Smooth muscle cell (in vitro differentiated cells): ENCODE results near the gene MRE11. TPM values are rescaled to one million over a fixed set of nuclear protein-coding genes. Genes with fewer than 3 reads are reported as not detected.
"Not testable (repeated sequence)": the region's sequence is repeated elsewhere in the genome, so short reads cannot be mapped to it uniquely, and the experiment has no call there.

Experiments
- DNase-seq: peaks from one replicate; lab custom pipeline; 2025; ENCODE audit not compliant: unreplicated experiment; lab: John Stamatoyannopoulos, UW
- H2AFZ ChIP-seq: fragments of 200-600 bp; sonication (generic); 2 replicates; pipeline ENCODE4 v1.6.0; 2016; ENCODE audit warnings: antibody characterized with exemption, low read depth, mild to moderate bottlenecking
- H3F3A ChIP-seq: fragments of 200-600 bp; sonication (generic); 2 replicates; pipeline ENCODE4 v1.6.0; 2017; ENCODE audit warnings: antibody characterized with exemption, low read depth
- H3K27ac ChIP-seq: fragments of 200-600 bp; sonication (generic); 2 replicates; pipeline ENCODE4 v1.5.1; 2016; ENCODE audit warnings: low read depth, mild to moderate bottlenecking
- H3K27me3 ChIP-seq: fragments of 200-600 bp; sonication (generic); 2 replicates; pipeline ENCODE4 v1.6.1; 2016; ENCODE audit warnings: low read depth, mild to moderate bottlenecking
- H3K36me3 ChIP-seq: fragments of 200-600 bp; sonication (generic); 2 replicates; pipeline ENCODE4 v1.5.1; 2016; ENCODE audit warnings: low read depth
- H3K4me1 ChIP-seq: fragments of 200-600 bp; sonication (generic); 2 replicates; pipeline ENCODE4 v1.5.1; 2016; ENCODE audit warnings: low read depth
- H3K4me2 ChIP-seq: fragments of 200-600 bp; sonication (generic); 2 replicates; pipeline ENCODE4 v1.6.0; 2016; ENCODE audit warnings: mild to moderate bottlenecking
- H3K4me3 ChIP-seq: fragments of 200-600 bp; sonication (generic); 2 replicates; pipeline ENCODE4 v1.5.1; 2016; ENCODE audit warnings: mild to moderate bottlenecking
- H3K79me2 ChIP-seq: fragments of 200-600 bp; sonication (generic); 2 replicates; pipeline ENCODE4 v1.6.0; 2016; ENCODE audit warnings: low read depth, mild to moderate bottlenecking
- H3K9ac ChIP-seq: fragments of 200-600 bp; sonication (generic); 2 replicates; pipeline ENCODE4 v1.6.0; 2016; ENCODE audit warnings: low read depth
- H3K9me3 ChIP-seq: fragments of 200-600 bp; sonication (generic); replicated peaks from 2 replicates; pipeline ENCODE4 v1.5.1; 2016; ENCODE audit warnings: low read depth
- H4K20me1 ChIP-seq: fragments of 200-600 bp; sonication (generic); 2 replicates; pipeline ENCODE4 v1.6.0; 2016; ENCODE audit warnings: low read depth
- CTCF ChIP-seq: fragments of 200-600 bp; sonication (generic); IDR thresholded peaks from 2 replicates; pipeline ENCODE4 v1.5.1; 2017; ENCODE audit warnings: borderline replicate concordance, mild to moderate bottlenecking, antibody characterized with exemption; ENCODE audit not compliant: insufficient read depth, poor library complexity, severe bottlenecking
- WGBS: methylation state at CpG from one replicate; pipeline ENCODE4 v1.1.7; 2016; ENCODE audit warnings: low lambda C conversion rate; 5-methylcytosine and 5-hydroxymethylcytosine counted together
- polyA plus RNA-seq: library from polyadenylated mRNA; unstranded; fragments of >200 nt; fragmentation: Nextera tagmentation; extraction: Ambion mirVana; gene quantifications from 2 replicates; pipeline ENCODE4 v1.2.1, GENCODE V29; 2016
- total RNA-seq: library from RNA; depleted of rRNA; stranded (reverse); fragments of >200 nt; gene quantifications from 2 replicates; pipeline ENCODE4 v1.2.3, GENCODE V29; 2014

Gene MRE11
- total and polyA plus RNA-seq, 2 experiments from 2014 or later: 5.1 to 15.1 TPM

DNA sequence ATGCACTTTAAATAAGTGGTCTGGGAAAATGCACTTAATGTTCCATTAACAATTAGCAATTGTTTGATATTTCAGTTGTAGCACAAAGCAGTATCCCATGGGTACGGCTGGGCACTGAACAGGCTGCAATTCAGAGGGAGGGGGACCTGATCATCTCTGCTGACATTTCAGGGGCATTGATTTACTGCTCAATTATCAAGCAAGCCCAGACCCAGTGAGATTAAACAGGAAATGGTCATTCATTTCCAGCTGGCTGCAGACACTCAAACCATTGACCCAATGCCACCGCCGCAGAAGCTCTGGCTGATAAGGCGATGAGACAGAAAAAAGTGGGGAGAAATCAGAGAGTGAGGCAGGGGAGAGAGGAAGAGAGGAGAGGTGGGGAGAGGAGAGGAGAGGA lies 93.6 kb downstream of the MRE11 start:
- Histone ChIP-seq H3K27me3 (peaks cover 33% of the 10 kb centered on the region), H3K4me3 (no peak overlapping the region), H3K4me2 (no peak overlapping the region), H3K36me3 (no peaks in the 10 kb centered on the region), H3K27ac (no peak overlapping the region), H3K4me1 (peaks cover 6% of the 10 kb centered on the region), H4K20me1 (no peaks in the 10 kb centered on the region), H3K9ac (no peak overlapping the region), H2AFZ (no peak overlapping the region), H3K9me3 (no peaks in the 10 kb centered on the region), H3F3A (no peaks in the 10 kb centered on the region), H3K79me2 (no peaks in the 10 kb centered on the region)
- TF ChIP-seq CTCF: no peak
- no peak for DNase-seq
- 29% methylated on average over 4 of the region's 4 CpGs for WGBS

DNA sequence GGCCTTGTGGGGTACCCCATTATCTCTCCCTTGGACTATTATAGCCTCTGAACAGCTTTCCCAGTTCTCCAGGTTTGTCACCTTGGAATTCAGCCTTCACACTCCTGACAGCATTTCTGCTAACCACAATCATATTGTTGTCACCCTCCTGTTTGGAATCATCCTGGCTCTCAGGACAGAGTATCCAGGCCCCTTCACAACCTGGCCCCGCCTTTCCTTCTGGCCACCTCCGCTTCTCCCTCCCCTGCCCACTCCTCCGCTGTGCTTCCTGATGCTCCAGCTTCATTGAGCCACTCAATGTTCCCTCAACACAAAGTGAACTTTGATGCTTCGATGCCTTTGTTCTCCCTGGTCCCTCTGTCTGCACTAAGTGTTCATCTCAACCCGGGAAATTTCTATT lies 95.5 kb downstream of the MRE11 start:
- no peak overlapping the region for H3K27ac ChIP-seq

GRCh38 chr11:94396282-94396681 lies 97.4 kb downstream of the MRE11 start:
- Histone ChIP-seq H3K4me3 (no peak overlapping the region), H3K4me1 (no peaks in the 10 kb centered on the region), H3K79me2 (no peaks in the 10 kb centered on the region), H3K9ac (no peak overlapping the region), H3K36me3 (no peaks in the 10 kb centered on the region), H2AFZ (no peak overlapping the region), H4K20me1 (no peaks in the 10 kb centered on the region), H3F3A (no peaks in the 10 kb centered on the region), H3K9me3 (no peaks in the 10 kb centered on the region), H3K4me2 (no peak overlapping the region), H3K27ac (no peak overlapping the region), H3K27me3 (peaks cover 22% of the 10 kb centered on the region)
- no peak for TF ChIP-seq CTCF
- no peak for DNase-seq
- WGBS: 98% methylated on average over 5 of the region's 5 CpGs

More for the DNA sequence above, 95.5 kb downstream of the MRE11 start:
- no peak overlapping the region for H2AFZ ChIP-seq
- no peak overlapping the region for H3K9ac ChIP-seq
- DNase-seq: no peak
- H3K27me3 ChIP-seq: peaks cover 33% of the 10 kb centered on the region
- no peaks in the 10 kb centered on the region for H3K36me3 ChIP-seq
- no peak for TF ChIP-seq CTCF
- no peaks in the 10 kb centered on the region for H3K9me3 ChIP-seq
- no peaks in the 10 kb centered on the region for H3F3A ChIP-seq
- WGBS: 86% methylated on average over 5 of the region's 5 CpGs
- H4K20me1 ChIP-seq: no peaks in the 10 kb centered on the region
- no peak overlapping the region for H3K4me2 ChIP-seq
- no peaks in the 10 kb centered on the region for H3K79me2 ChIP-seq
- H3K4me1 ChIP-seq: peaks cover 6% of the 10 kb centered on the region
- no peak overlapping the region for H3K4me3 ChIP-seq

DNA sequence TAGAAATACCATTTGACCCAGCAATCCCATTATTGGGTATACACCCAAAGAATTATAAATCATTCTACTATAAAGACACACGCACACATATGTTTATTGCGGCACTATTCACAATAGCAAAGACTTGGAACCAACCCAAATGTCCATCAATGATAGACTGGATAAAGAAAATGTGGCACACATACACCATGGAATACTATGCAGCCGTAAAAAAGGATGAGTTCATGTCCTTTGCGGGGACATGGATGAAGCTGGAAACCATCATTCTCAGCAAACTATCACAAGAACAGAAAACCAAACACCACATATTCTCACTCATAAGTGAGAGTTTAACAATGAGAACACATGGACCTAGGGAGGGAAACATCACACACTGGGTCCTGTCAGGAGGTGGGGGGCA lies 101.7 kb downstream of the MRE11 start:
- 93% methylated on average over 4 of the region's 4 CpGs for WGBS
- H3K9ac ChIP-seq, H3F3A ChIP-seq, H3K36me3 ChIP-seq, H3K9me3 ChIP-seq, DNase-seq, H3K4me3 ChIP-seq, H3K27me3 ChIP-seq, H4K20me1 ChIP-seq, H3K27ac ChIP-seq, H3K4me1 ChIP-seq, H3K4me2 ChIP-seq, H3K79me2 ChIP-seq, H2AFZ ChIP-seq: not testable (repeated sequence)
